ENCODE data around the gene TIPRL. TPM values are rescaled to one million over a fixed set of nuclear protein-coding genes. Genes with fewer than 3 reads are reported as not detected.

The TIPRL gene
- total RNA-seq, 1 donor from 2014 or later = 23.7 TPM

DNA sequence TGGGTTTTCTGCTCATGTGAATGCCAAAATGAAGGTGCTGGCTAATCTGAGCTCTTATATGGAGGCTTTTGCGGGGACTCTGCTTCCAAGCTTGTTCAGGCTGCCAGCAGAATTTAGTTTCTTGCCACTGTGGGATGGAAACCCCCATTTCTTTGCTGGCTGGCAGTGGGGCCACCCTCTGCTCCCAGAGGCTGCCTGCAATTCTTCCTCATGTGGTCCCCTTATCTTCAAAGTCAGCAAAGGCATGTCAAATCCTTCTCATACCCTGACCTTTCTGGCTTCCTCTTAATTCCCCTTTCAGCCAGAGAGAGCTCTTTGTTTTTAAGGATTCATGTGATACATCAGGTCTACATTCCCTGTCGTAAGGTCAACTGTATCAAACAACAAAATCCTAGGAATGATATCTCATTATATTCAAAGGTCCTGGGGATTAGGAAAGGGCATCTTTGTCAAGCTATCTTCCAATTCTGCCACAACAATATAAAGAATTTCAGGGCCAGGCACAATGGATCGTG, 36.8 kb upstream of the TIPRL start:
- TF ChIP-seq, protein P1, sequence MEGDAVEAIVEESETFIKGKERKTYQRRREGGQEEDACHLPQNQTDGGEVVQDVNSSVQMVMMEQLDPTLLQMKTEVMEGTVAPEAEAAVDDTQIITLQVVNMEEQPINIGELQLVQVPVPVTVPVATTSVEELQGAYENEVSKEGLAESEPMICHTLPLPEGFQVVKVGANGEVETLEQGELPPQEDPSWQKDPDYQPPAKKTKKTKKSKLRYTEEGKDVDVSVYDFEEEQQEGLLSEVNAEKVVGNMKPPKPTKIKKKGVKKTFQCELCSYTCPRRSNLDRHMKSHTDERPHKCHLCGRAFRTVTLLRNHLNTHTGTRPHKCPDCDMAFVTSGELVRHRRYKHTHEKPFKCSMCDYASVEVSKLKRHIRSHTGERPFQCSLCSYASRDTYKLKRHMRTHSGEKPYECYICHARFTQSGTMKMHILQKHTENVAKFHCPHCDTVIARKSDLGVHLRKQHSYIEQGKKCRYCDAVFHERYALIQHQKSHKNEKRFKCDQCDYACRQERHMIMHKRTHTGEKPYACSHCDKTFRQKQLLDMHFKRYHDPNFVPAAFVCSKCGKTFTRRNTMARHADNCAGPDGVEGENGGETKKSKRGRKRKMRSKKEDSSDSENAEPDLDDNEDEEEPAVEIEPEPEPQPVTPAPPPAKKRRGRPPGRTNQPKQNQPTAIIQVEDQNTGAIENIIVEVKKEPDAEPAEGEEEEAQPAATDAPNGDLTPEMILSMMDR (IDR thresholded peaks at IDR 0.05) = no peak
- no peak for ATAC-seq
- no peaks in the 10 kb centered on the region for H3K27me3 ChIP-seq (ENCODE audit: low read depth)
- H3K4me1 ChIP-seq = peaks cover 15% of the 10 kb centered on the region
- H3K4me3 ChIP-seq = no peak overlapping the region
- DNase-seq = no peak
- intact Hi-C loops (cut with DNase I) = no loop called here
- no peak overlapping the region for H3K27ac ChIP-seq
- H3K36me3 ChIP-seq = no peaks in the 10 kb centered on the region
- no peaks in the 10 kb centered on the region for H3K9me3 ChIP-seq

DNA sequence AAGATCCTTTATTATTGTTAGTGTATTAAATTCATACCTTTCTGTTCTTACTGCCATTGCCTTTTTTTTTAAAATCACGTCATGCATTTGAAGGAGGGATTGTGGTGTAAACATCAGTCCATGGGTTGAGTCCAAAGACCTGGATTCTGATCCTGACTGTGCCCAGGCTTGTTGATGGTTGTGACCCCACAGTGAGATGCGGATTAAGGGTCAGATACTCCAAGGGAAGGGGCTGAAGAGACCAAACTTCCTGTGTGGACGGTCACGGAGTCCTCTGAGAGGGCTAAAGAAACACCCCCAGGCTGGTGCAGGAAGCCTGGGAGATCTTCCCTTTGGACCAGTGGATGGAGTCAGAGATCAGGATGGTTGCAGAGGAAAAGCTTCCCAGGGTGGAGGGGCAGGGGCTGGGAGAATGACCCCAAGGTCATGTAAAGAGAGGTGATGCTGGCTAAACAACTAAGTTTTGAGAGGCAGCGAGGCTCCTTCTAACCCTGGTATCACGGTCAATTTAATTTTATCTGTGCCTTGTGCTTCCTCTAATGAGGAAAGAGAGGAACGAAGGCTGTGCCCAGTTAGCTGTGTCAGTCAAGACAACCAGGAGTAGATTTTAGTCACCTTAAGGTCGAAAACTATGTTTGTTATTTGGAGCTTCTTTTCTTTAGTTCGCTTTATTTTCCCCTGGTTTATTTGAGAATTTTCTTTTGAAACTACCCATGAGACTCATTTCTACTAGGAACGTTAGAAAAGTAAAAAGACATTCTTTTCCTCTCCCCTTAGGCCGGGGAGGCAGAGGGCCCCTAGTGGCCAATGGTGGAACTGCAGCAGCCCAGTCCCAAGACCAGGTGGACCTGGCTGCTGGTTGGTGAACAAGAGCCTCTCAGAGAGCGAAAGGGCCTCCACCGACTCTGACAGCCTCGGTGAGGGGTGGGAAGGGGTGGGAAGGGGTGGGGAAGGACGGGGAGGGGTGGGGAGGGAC, 33.3 kb upstream of the TIPRL start:
- H3K9me3 ChIP-seq = no peaks in the 10 kb centered on the region
- H3K4me1 ChIP-seq = peaks cover 9% of the 10 kb centered on the region
- DNase-seq (peak; percentile 89), ATAC-seq (peak; percentile 97 to 98)
- TF ChIP-seq, protein P1 (IDR thresholded peaks at IDR 0.05) = peak; percentile 93
- no peaks in the 10 kb centered on the region for H3K27me3 ChIP-seq (ENCODE audit: low read depth)
- H3K36me3 ChIP-seq = no peaks in the 10 kb centered on the region
- intact Hi-C loops (cut with DNase I) = no loop called here
- peak overlapping the region; percentile 21 for H3K27ac ChIP-seq
- H3K4me3 ChIP-seq = no peak overlapping the region

- Histone ChIP-seq H3K27ac (no peak overlapping the region), H3K9me3 (no peaks in the 10 kb centered on the region), H3K4me1 (peaks cover 9% of the 10 kb centered on the region), H3K36me3 (no peaks in the 10 kb centered on the region), H3K27me3 (ENCODE audit: low read depth) (no peaks in the 10 kb centered on the region), H3K4me3 (no peak overlapping the region)
- TF ChIP-seq, protein P1 (IDR thresholded peaks at IDR 0.05) = no peak
- intact Hi-C loops (cut with DNase I) = no loop called here
- peak in 1 of 2 donors; percentile 12 for ATAC-seq
- no peak for DNase-seq
Measured at GRCh38 chr1:168146160-168146539, 32.6 kb upstream of the TIPRL start.

DNA sequence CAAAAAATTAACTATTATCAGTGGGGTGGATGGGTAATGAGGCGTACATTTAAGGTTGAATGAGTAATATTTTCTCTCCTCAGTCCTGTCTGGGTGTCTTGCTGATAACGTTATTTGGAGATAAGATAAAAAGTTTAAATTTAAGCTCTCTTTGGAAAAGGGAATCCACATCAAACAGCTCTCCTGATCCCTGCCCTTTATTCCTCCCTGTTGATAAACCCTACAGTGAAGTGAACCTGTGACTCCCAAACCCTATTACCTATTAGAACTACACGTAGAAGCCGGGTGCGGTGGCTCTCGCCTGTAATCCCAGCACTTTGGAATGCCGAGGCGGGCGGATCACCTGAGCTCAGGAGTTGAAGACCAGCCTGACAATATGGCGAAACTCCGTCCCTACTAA, 32.1 kb upstream of the TIPRL start:
- Histone ChIP-seq H3K4me3 (no peak overlapping the region), H3K27ac (no peak overlapping the region), H3K9me3 (no peaks in the 10 kb centered on the region), H3K36me3 (no peaks in the 10 kb centered on the region), H3K27me3 (ENCODE audit: low read depth) (no peaks in the 10 kb centered on the region), H3K4me1 (peaks cover 9% of the 10 kb centered on the region)
- ATAC-seq (no peak), DNase-seq (no peak)
- TF ChIP-seq, protein P1 (IDR thresholded peaks at IDR 0.05) = no peak
- intact Hi-C loops (cut with DNase I) = no loop called here

DNA sequence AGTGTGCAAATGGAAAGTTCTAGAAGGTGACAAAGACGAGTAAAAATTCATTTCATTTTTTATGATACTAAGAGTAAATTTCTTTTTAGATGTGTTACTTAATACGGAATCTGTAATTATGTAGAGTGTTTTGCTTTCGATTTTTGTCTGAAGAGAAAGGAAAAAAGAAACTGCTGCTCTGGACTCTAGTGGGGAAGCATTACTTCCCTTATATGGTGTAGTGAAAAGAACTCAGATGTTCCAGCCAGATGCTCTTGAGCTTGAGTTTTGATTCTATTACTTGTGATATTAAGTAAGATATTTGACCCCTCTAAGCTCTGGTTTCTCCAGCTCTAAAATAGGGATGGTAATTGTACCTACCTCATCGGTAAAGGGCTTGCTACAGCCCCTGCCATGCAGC, 29.8 kb upstream of the TIPRL start:
- intact Hi-C loops (cut with DNase I) = no loop called here
- peaks cover 9% of the 10 kb centered on the region for H3K4me1 ChIP-seq
- TF ChIP-seq, protein P1 (IDR thresholded peaks at IDR 0.05) = no peak
- H3K9me3 ChIP-seq = no peaks in the 10 kb centered on the region
- H3K27me3 ChIP-seq (ENCODE audit: low read depth) = no peaks in the 10 kb centered on the region
- no peaks in the 10 kb centered on the region for H3K36me3 ChIP-seq
- H3K27ac ChIP-seq = no peak overlapping the region
- no peak overlapping the region for H3K4me3 ChIP-seq
- ATAC-seq (no peak), DNase-seq (no peak)
